A549 (cell line): ENCODE measurements around the gene TXNL4A.

Source experiments
- CHD2 ChIP-seq: fragments of 150-350 bp; IDR thresholded peaks from 2 replicates; pipeline ENCODE4 v1.6.1; 2014; ENCODE audit warnings: low read length; ENCODE audit not compliant: partially characterized antibody
- CTCF ChIP-seq: fragments of >200 bp; sonication (Bioruptor Twin); formaldehyde crosslinking; IDR thresholded peaks from 3 replicates; pipeline ENCODE4 v1.5.1; 2016
- USF2 ChIP-seq: fragments of 450-650 bp; IDR thresholded peaks from 2 replicates; pipeline ENCODE4 v1.6.1; 2014; ENCODE audit warnings: antibody characterized with exemption

GRCh38 chr18:80002468-80002867 is 14.1 kb upstream of the TXNL4A start:
- TF ChIP-seq CTCF (no peak), CHD2 (no peak), USF2 (no peak)
